ENCODE measurements around the gene ASPN.

ASPN gene

GRCh38 chr9:92482329-92482728 lies at the start of gene ASPN:
ASPN (minus strand) TSS chr9:92482506.
- no peak for DNase-seq

- no peak for DNase-seq
These were observed 48.6 kb upstream of the ASPN start for GRCh38 chr9:92530893-92531292.

- no peak for DNase-seq
These were observed 46.8 kb upstream of the ASPN start for GRCh38 chr9:92529124-92529523.

GRCh38 chr9:92528522-92528849 lies 46.2 kb upstream of the ASPN start:
- DNase-seq, result no peak

- no peak for DNase-seq
These were observed 45.7 kb upstream of the ASPN start for GRCh38 chr9:92527832-92528521.

- DNase-seq, result no peak
These were observed 45.1 kb upstream of the ASPN start for GRCh38 chr9:92527291-92527828.

GRCh38 chr9:92525306-92525705 lies 43.0 kb upstream of the ASPN start:
- DNase-seq, result no peak

- no peak for DNase-seq
These were observed 42.6 kb upstream of the ASPN start for GRCh38 chr9:92524881-92525280.

- DNase-seq, result no peak
These were observed 41.0 kb upstream of the ASPN start for GRCh38 chr9:92522983-92523970.

GRCh38 chr9:92520837-92521236 lies 38.5 kb upstream of the ASPN start:
- DNase-seq, result no peak

GRCh38 chr9:92518199-92518598 lies 35.9 kb upstream of the ASPN start:
- no peak for DNase-seq

- DNase-seq, result no peak
These were observed 34.7 kb upstream of the ASPN start for GRCh38 chr9:92517046-92517445.

- no peak for DNase-seq
These were observed 34.2 kb upstream of the ASPN start for GRCh38 chr9:92516521-92516920.

GRCh38 chr9:92514635-92515034 lies 32.3 kb upstream of the ASPN start:
- DNase-seq, result no peak

- no peak for DNase-seq
These were observed 31.0 kb upstream of the ASPN start for GRCh38 chr9:92513349-92513748.

- no peak for DNase-seq
These were observed 30.3 kb upstream of the ASPN start for GRCh38 chr9:92512622-92513021.

- DNase-seq, result no peak
These were observed 28.4 kb upstream of the ASPN start for GRCh38 chr9:92510747-92511146.

- DNase-seq, result no peak
These were observed 26.7 kb upstream of the ASPN start for GRCh38 chr9:92509050-92509449.

- DNase-seq, result no peak
These were observed 25.9 kb upstream of the ASPN start for GRCh38 chr9:92508018-92508820.

GRCh38 chr9:92507496-92507895 lies 25.2 kb upstream of the ASPN start:
- peak; percentile 61 for DNase-seq

GRCh38 chr9:92507005-92507404 lies 24.7 kb upstream of the ASPN start:
- DNase-seq, result no peak

- no peak for DNase-seq
These were observed 24.0 kb upstream of the ASPN start for GRCh38 chr9:92506184-92506857.

GRCh38 chr9:92504881-92505280 lies 22.6 kb upstream of the ASPN start:
- no peak for DNase-seq
